GM12878 (cell line): Measurements from ENCODE around the gene DNAJC27. TPM values are rescaled to one million over a fixed set of nuclear protein-coding genes. Genes with fewer than 3 reads are reported as not detected.

ENCODE experiments used
- ATAC-seq: fragments of 200-7000 bp; cut with Tn5 transposase; 3 replicates; pipeline ENCODE4 v1.9.1; 2020; ENCODE audit warnings: mild to moderate bottlenecking, moderate library complexity
- BruUV-seq: library from RNA; stranded (reverse); fragments of 400-500 nt; replicated peaks from 2 replicates; lab custom pipeline; 2021; lab: Mats Ljungman, UMichigan
- CTCF ChIA-PET: fragments of 300-600 bp; sonication (Branson Sonifier 250); formaldehyde crosslinking; extraction: SDS; loops from one replicate; lab custom pipeline; 2021; ENCODE audit warnings: inconsistent platforms; lab: Yijun Ruan, JAX
- POLR2A ChIA-PET: fragments of 350-600 bp; formaldehyde crosslinking; extraction: SDS; loops from one replicate; lab custom pipeline; 2021; ENCODE audit warnings: inconsistent platforms; lab: Charles Lee
- RAD21 ChIA-PET: fragments of 300-600 bp; sonication (Branson Sonifier 250); formaldehyde crosslinking; loops from one replicate; lab custom pipeline; 2023; ENCODE audit warnings: antibody characterized with exemption; ENCODE audit not compliant: unreplicated experiment; lab: Charles Lee
- SMC1A ChIA-PET: fragments of 300-600 bp; sonication (Branson Sonifier 250); formaldehyde crosslinking; loops from one replicate; lab custom pipeline; 2023; ENCODE audit not compliant: unreplicated experiment, uncharacterized antibody; lab: Charles Lee
- DNase-seq: peaks from one replicate; pipeline ENCODE4 v3.0.0-alpha.2; 2011; ENCODE audit warnings: low read depth, low spot score
- FAIRE-seq: peaks from 3 replicates; lab custom pipeline; 2011; peaks lifted over from hg19 to GRCh38; lab: Jason Lieb, UNC
- H2AFZ ChIP-seq: 2 replicates; pipeline ENCODE4 v1.6.0; 2011; ENCODE audit warnings: low read depth, low read length, control low read depth; ENCODE audit not compliant: control insufficient read depth
- H3K27ac ChIP-seq: 2 replicates; pipeline ENCODE4 v1.5.1; 2011; ENCODE audit warnings: control low read depth; ENCODE audit not compliant: control insufficient read depth, insufficient read depth
- H3K27me3 ChIP-seq, 2 experiments: replicated peaks in 1 of 2; 2 replicates each; pipeline versions ENCODE4 v1.6.0 to v1.6.1; 2011; ENCODE audit warnings: low read length in 1 of 2; ENCODE audit not compliant: control insufficient read depth in 2 of 2, insufficient read depth in 2 of 2
- H3K36me3 ChIP-seq, 2 experiments: 2 replicates each; pipeline ENCODE4 v1.5.1; 2011; ENCODE audit warnings: low read length in 1 of 2; ENCODE audit not compliant: control insufficient read depth in 2 of 2, insufficient read depth in 2 of 2
- H3K4me1 ChIP-seq: 2 replicates; pipeline ENCODE4 v1.6.1; 2011; ENCODE audit warnings: mild to moderate bottlenecking, low read length, moderate library complexity, mixed read lengths; ENCODE audit not compliant: control insufficient read depth, insufficient read depth
- H3K4me2 ChIP-seq: 2 replicates; pipeline ENCODE4 v1.6.0; 2011; ENCODE audit warnings: control low read depth; ENCODE audit not compliant: control insufficient read depth, insufficient read depth
- H3K4me3 ChIP-seq: fragments of 200-600 bp; sonication (generic); 2 replicates; pipeline ENCODE4 v1.5.1; 2016
- H3K79me2 ChIP-seq: 2 replicates; pipeline ENCODE4 v1.6.0; 2011; ENCODE audit warnings: low read length; ENCODE audit not compliant: control insufficient read depth, insufficient read depth
- H3K9ac ChIP-seq: 2 replicates; pipeline ENCODE4 v1.8.0; 2011; ENCODE audit warnings: low read length, control low read depth, mixed read lengths; ENCODE audit not compliant: control insufficient read depth, insufficient read depth
- H3K9me3 ChIP-seq: replicated peaks from 3 replicates; pipeline ENCODE4 v1.5.1; 2011; ENCODE audit warnings: mild to moderate bottlenecking, low read length; ENCODE audit not compliant: control insufficient read depth, insufficient read depth
- H4K20me1 ChIP-seq: 2 replicates; pipeline ENCODE4 v1.6.0; 2011; ENCODE audit not compliant: control insufficient read depth, insufficient read depth
- BMI1 ChIP-seq: fragments of 450-650 bp; IDR thresholded peaks from 2 replicates; pipeline ENCODE4 v1.6.1; 2016; ENCODE audit warnings: mild to moderate bottlenecking, moderate library complexity, borderline replicate concordance
- CHD1 ChIP-seq: IDR thresholded peaks from 2 replicates; pipeline ENCODE4 v1.6.1; 2012; ENCODE audit warnings: low read depth, low read length, improper control_type of control experiment
- FOXM1 ChIP-seq: IDR thresholded peaks from 2 replicates; pipeline ENCODE4 v1.6.1; 2012; ENCODE audit warnings: low read depth, mild to moderate bottlenecking, inconsistent platforms, low read length, moderate library complexity
- GATAD2B ChIP-seq: fragments of 450-650 bp; conservative IDR thresholded peaks from 2 replicates; pipeline ENCODE4 v1.6.1; 2017; ENCODE audit warnings: low read depth, mild to moderate bottlenecking, moderate library complexity
- JUND ChIP-seq: IDR thresholded peaks from 2 replicates; pipeline ENCODE4 v1.6.1; 2012; ENCODE audit warnings: low read depth, mild to moderate bottlenecking, low read length, improper control_type of control experiment, moderate library complexity
- KDM1A ChIP-seq: fragments of 200-600 bp; sonication (generic); IDR thresholded peaks from 2 replicates; pipeline ENCODE4 v1.6.1; 2016; ENCODE audit warnings: borderline replicate concordance
- NFXL1 ChIP-seq: fragments of 450-650 bp; IDR thresholded peaks from 2 replicates; pipeline ENCODE4 v1.6.1; 2017; ENCODE audit warnings: antibody characterized with exemption, mild to moderate bottlenecking, borderline replicate concordance
- POLR2AphosphoS5 ChIP-seq: IDR thresholded peaks from 2 replicates; pipeline ENCODE4 v1.6.1; 2011; ENCODE audit warnings: mild to moderate bottlenecking, low read length, inconsistent platforms
- RCOR1 ChIP-seq: conservative IDR thresholded peaks from 2 replicates; pipeline ENCODE4 v1.6.1; 2012; ENCODE audit warnings: low read depth, low read length, improper control_type of control experiment
- SMC3 ChIP-seq: IDR thresholded peaks from 2 replicates; pipeline ENCODE4 v1.6.1; 2011; ENCODE audit warnings: low read length, improper control_type of control experiment, borderline replicate concordance
- SUZ12 ChIP-seq: fragments of 200-600 bp; sonication (generic); IDR thresholded peaks from one replicate; pipeline ENCODE4 v1.6.1; 2018; ENCODE audit warnings: antibody characterized with exemption, mild to moderate bottlenecking; ENCODE audit not compliant: unreplicated experiment
- TARDBP ChIP-seq: IDR thresholded peaks from 2 replicates; pipeline ENCODE4 v1.6.1; 2016; ENCODE audit warnings: borderline replicate concordance
- YY1 ChIP-seq: IDR thresholded peaks from 2 replicates; pipeline ENCODE4 v1.6.1; 2011; ENCODE audit warnings: low read depth, mild to moderate bottlenecking, low read length
- ZSCAN29 ChIP-seq: fragments of 450-650 bp; IDR thresholded peaks from 2 replicates; pipeline ENCODE4 v1.6.1; 2017; ENCODE audit warnings: mild to moderate bottlenecking, moderate library complexity
- WGBS: methylation state at CpG from one replicate; pipeline ENCODE4 v1.1.6; 2016; ENCODE audit warnings: low lambda C conversion rate; ENCODE audit not compliant: insufficient replicate concordance, insufficient coverage; ENCODE audit errors: missing lambda C conversion rate; 5-methylcytosine and 5-hydroxymethylcytosine counted together
- in situ Hi-C: fragments of 300-500 bp; cut with MboI; formaldehyde crosslinking; loops from 9 replicates; pipeline ENCODE4 v1.14.3; 2018; ENCODE audit warnings: mixed read lengths
- intact Hi-C: fragments of 100-400 bp; cut with micrococcal nuclease; formaldehyde crosslinking; loops from one replicate; pipeline ENCODE4 v1.14.2; 2022; ENCODE audit not compliant: unreplicated experiment
- polyA plus RNA-seq, 11 experiments: library from polyadenylated mRNA; depleted of rRNA in 4 of 11; unstranded in 6 of 11; stranded (reverse) in 5 of 11; fragments of >200 nt; fragmentation: Nextera tagmentation in 4 of 11; fragmentation: Illumina TruSeq in 1 of 11; extraction: Ambion mirVana in 4 of 11; extraction: Trizol in 1 of 11; gene quantifications; 1 replicate in 1 of 11; 2 replicates in 10 of 11; pipeline versions ENCODE4 v1.2.1 to v1.2.3, GENCODE V29; 2011 to 2016; ENCODE audit warnings: inconsistent platforms in 2 of 11, missing spikeins in 2 of 11, low read depth in 1 of 11
- total RNA-seq, 4 experiments: library from RNA; depleted of rRNA in 3 of 4; stranded (reverse); fragments of >200 nt in 3 of 4; fragmentation: Illumina TruSeq in 1 of 4; extraction: Trizol in 1 of 4; gene quantifications; 2 replicates each; pipeline versions ENCODE4 v1.2.1 to v1.2.3, GENCODE V29; 2013 to 2021
- TF ChIP-seq, protein P1 (sequence below): IDR thresholded peaks from 2 replicates; pipeline ENCODE4 v1.6.1; 2012; ENCODE audit warnings: low read depth, low read length, improper control_type of control experiment
- TF ChIP-seq, protein P2 (sequence below): IDR thresholded peaks from 2 replicates; pipeline ENCODE4 v1.6.1; 2012; ENCODE audit warnings: low read length, inconsistent platforms

The DNAJC27 gene
- total and polyA plus RNA-seq, 10 of the 15 experiments (the other 5 are each of a cell fraction or from before 2014, with no cell fraction given): 0.95 to 9.6 (median 3.7) TPM

DNA sequence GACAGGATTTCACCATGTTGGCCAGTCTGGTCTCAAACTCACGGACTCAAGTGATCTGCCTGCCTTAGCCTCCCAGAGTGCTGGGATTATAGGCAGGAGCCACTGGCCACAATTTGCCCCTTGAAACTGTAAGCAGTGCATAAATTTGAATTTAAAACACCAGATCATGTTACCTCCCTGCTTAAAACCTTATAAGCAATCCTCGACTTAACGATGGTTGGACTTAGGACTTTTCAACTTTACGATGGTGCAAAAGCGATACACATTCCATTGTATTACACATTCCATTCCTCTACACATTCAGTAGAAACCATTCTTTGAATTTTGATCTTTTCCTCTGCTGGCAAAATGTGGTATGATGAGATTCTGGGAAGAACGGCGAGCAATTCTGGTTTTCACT is 46.9 kb upstream of the DNAJC27 start:
- CTCF ChIA-PET: no interaction called here
- intact Hi-C loops: no loop called here
- Histone ChIP-seq H3K4me1 (peaks cover 6% of the 10 kb centered on the region), H2AFZ (no peak overlapping the region), H3K79me2 (no peaks in the 10 kb centered on the region), H4K20me1 (no peaks in the 10 kb centered on the region), H3K27ac (no peak overlapping the region), H3K4me3 (no peak overlapping the region), H3K27me3 (no peaks in the 10 kb centered on the region), H3K9me3 (no peaks in the 10 kb centered on the region; the same call in 2 of the 3 replicates), H3K36me3 (no peaks in the 10 kb centered on the region), H3K9ac (no peak overlapping the region), H3K4me2 (no peak overlapping the region)
- POLR2A ChIA-PET: interaction anchor here (0.6 kb wide), 1 partner anchor 86 kb away, joined by 4 read pairs; no protein-coding TSS in a partner anchor
- in situ Hi-C loops: no loop called here
- no peak for DNase-seq
- BruUV-seq: no TSS peak
- no peak for FAIRE-seq
- TF ChIP-seq POLR2AphosphoS5 (no peak), NFXL1 (no peak), KDM1A (no peak), ZSCAN29 (no peak), BMI1 (no peak), SMC3 (no peak), YY1 (no peak), GATAD2B (no peak), TARDBP (no peak), SUZ12 (no peak), JUND (no peak), RCOR1 (no peak), FOXM1 (no peak), CHD1 (no peak)
- TF ChIP-seq, protein P1, sequence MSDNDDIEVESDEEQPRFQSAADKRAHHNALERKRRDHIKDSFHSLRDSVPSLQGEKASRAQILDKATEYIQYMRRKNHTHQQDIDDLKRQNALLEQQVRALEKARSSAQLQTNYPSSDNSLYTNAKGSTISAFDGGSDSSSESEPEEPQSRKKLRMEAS: no peak
- TF ChIP-seq, protein P2, sequence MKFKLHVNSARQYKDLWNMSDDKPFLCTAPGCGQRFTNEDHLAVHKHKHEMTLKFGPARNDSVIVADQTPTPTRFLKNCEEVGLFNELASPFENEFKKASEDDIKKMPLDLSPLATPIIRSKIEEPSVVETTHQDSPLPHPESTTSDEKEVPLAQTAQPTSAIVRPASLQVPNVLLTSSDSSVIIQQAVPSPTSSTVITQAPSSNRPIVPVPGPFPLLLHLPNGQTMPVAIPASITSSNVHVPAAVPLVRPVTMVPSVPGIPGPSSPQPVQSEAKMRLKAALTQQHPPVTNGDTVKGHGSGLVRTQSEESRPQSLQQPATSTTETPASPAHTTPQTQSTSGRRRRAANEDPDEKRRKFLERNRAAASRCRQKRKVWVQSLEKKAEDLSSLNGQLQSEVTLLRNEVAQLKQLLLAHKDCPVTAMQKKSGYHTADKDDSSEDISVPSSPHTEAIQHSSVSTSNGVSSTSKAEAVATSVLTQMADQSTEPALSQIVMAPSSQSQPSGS: no peak
- RAD21 ChIA-PET: no interaction called here
- SMC1A ChIA-PET: no interaction called here
- WGBS: 84% methylated on average over 7 of the region's 7 CpGs
- no peak for ATAC-seq
